GM12875 (cell line): Measurements from ENCODE around the gene TNNI2.

Source experiments
- H3K4me3 ChIP-seq: one replicate; pipeline ENCODE4 v1.5.1; 2011; ENCODE audit warnings: low read depth, low read length, control low read depth
- TF ChIP-seq, protein P1 (sequence below): IDR thresholded peaks from 2 replicates; pipeline ENCODE4 v1.5.1; 2011; ENCODE audit warnings: low read depth, mild to moderate bottlenecking, control low read depth, inconsistent platforms, low read length, moderate library complexity, borderline replicate concordance; ENCODE audit not compliant: insufficient read depth

TNNI2 gene

DNA sequence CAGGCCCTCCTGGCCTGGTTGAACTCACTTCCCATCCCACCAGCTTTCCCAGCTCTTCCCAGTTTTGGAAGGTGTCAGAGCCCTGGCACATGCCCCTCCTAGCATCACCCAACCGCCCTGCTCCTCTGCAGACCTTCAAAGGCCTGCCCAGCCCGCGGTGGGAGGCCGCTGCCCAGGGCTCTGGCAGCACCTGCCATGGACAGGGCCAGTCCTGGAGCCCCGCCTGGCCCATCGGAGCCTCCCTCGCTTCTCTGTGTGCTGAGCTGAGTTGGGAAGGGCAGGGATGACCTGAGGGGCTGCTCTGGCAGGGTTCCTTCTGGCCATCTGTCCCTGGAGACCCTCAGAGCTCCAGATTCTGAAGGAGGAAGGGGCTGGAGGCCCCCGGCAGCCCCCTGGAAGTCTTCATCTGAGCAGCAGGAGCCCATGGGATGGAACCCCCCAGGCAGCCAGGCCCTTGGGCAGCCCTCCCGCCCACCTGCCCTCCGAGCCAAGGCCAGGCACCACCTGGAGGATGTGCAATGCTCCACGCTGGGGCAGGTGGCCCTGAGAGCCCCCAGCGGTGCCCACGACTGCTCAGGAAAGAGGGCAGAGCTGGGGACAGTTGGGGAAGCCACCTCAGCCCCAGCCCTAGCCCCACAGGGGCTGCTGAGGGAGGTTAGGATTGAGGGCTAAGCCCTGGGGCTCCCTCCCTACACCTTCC lies 17.7 kb downstream of the TNNI2 start:
- H3K4me3 ChIP-seq = no peak overlapping the region
- TF ChIP-seq, protein P1, sequence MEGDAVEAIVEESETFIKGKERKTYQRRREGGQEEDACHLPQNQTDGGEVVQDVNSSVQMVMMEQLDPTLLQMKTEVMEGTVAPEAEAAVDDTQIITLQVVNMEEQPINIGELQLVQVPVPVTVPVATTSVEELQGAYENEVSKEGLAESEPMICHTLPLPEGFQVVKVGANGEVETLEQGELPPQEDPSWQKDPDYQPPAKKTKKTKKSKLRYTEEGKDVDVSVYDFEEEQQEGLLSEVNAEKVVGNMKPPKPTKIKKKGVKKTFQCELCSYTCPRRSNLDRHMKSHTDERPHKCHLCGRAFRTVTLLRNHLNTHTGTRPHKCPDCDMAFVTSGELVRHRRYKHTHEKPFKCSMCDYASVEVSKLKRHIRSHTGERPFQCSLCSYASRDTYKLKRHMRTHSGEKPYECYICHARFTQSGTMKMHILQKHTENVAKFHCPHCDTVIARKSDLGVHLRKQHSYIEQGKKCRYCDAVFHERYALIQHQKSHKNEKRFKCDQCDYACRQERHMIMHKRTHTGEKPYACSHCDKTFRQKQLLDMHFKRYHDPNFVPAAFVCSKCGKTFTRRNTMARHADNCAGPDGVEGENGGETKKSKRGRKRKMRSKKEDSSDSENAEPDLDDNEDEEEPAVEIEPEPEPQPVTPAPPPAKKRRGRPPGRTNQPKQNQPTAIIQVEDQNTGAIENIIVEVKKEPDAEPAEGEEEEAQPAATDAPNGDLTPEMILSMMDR = no peak

DNA sequence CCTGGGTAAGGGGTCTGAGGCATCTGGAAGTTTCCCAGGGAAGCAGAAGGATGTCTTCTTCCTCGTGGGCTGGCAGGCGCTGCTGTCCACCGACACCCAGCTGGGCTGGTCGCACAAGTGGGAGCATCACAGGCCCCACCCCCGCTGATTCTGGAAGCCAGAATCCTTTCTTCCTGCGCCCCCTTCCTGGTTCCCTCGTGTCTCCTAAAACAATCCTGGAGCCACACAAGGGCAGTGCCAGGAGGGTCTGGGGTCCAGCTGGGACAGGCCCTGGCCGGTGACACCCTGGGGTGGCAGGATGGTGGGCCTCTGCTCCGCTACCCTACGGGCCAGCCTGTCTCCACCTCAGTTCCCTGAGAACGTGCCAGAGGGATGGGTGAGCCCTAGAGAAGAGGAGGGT lies 18.3 kb downstream of the TNNI2 start:
- TF ChIP-seq, protein P1 = no peak

DNA sequence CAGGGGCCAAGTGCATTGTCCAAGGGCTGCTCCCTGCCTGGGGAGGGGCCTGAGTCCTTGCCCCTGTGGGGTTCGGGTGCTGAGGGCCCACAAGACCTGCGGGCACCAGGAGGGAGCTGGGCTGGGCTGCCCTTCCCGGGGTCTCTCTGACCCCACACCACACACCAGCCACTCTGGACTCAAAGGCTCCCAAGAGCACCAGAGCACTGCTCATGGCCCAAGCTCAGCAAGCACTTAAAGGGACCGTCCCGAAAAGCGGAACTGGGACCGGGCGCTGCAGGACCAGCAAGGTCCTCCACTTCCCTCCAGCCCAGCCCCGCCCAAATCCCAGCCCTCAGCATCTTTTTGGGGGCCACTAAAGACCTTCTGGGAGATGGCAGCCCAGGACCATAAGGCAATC lies 19.4 kb downstream of the TNNI2 start:
- H3K4me3 ChIP-seq = no peak overlapping the region
- TF ChIP-seq, protein P1 = no peak

More for the DNA sequence above, 18.3 kb downstream of the TNNI2 start:
- H3K4me3 ChIP-seq = no peak overlapping the region

DNA sequence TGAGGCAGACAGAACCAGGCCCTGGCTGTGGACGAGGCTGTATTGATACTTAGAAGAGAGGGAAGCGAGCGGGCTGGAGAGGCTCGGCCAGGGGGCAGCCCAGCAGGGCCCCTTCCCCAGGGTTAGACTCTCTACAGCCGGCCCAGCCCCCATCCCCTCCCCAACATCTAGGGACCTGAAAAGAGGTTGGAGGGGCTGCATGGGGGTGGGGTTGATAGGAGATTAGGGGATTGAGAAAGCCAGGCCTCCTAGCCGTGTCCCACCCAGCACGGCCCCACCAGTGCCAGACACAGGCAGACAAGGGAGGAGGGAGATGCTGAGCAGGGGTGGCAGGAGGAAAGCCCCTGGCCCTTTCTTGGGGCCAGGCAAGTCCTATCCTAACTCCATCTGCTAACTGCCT lies 19.8 kb downstream of the TNNI2 start:
- no peak overlapping the region for H3K4me3 ChIP-seq
- TF ChIP-seq, protein P1 = no peak

DNA sequence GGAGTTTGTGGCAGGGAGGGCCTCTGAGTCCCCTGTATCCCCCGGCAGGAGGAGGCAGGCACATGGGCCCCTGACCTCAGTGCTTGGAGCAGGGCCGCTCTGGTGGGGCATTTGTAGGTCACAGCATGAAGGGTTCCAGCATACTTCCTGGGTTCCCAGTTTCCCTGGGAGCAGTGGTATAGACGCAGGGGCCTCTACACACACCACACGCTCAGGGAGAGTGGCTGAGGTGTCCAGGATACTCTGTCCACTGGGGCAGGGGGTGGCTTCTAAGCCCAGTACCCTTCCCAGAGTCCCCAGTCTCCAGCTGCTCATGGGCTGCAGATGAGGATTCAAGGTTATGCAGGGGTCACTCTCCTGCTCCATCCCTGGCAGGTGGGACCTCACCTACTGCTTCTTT lies 20.2 kb downstream of the TNNI2 start:
- TF ChIP-seq, protein P1 = no peak
- H3K4me3 ChIP-seq = no peak overlapping the region

DNA sequence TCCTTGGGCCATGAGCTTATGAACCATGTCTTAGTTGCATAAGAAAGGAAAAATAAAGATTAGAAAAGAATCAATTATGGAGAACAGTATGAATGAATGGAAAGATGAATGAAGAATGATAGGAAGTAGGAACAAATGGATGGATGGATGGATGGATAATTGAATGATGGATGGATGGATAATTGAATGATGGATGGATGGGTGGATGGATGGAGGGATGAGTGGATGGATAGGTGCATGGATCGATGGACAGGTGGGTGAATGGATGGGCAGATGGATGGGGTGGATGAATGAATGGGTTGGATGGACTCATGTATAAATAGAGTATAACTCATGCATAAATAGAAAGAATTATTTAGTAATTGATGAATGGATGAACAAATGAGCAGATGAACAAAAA lies 21.3 kb downstream of the TNNI2 start:
- no peak overlapping the region for H3K4me3 ChIP-seq
- TF ChIP-seq, protein P1 = no peak
